ENCODE data around the gene CPNE4.

The CPNE4 gene

GRCh38 chr3:132009241-132009640 lies 25.6 kb downstream of the CPNE4 start:
- DNase-seq (ENCODE audit: low spot score), result no peak

GRCh38 chr3:132008837-132009236 lies 26.0 kb downstream of the CPNE4 start:
- Histone ChIP-seq H3K27ac (ENCODE audit: poor library complexity, severe bottlenecking) (no peak overlapping the region), H3K27me3 (ENCODE audit: insufficient read depth, poor library complexity, severe bottlenecking) (no peaks in the 10 kb centered on the region), H3K9me3 (ENCODE audit: severe bottlenecking) (no peaks in the 10 kb centered on the region), H3K4me1 (ENCODE audit: insufficient read depth, poor library complexity, severe bottlenecking) (no peaks in the 10 kb centered on the region), H3K36me3 (ENCODE audit: low read depth) (no peaks in the 10 kb centered on the region), H3K4me3 (ENCODE audit: severe bottlenecking) (no peak overlapping the region)
- no peak for TF ChIP-seq CTCF (IDR thresholded peaks at IDR 0.05; ENCODE audit: poor library complexity, severe bottlenecking)
- DNase-seq (ENCODE audit: low spot score) (no peak), ATAC-seq (ENCODE audit: low read depth) (no peak)

More at GRCh38 chr3:132009241-132009640, 25.6 kb downstream of the CPNE4 start:
- H3K4me3 ChIP-seq (ENCODE audit: severe bottlenecking), result no peak overlapping the region
- TF ChIP-seq CTCF (IDR thresholded peaks at IDR 0.05; ENCODE audit: poor library complexity, severe bottlenecking), result no peak
- no peaks in the 10 kb centered on the region for H3K4me1 ChIP-seq (ENCODE audit: insufficient read depth, poor library complexity, severe bottlenecking)
- H3K27me3 ChIP-seq (ENCODE audit: insufficient read depth, poor library complexity, severe bottlenecking), result peaks cover 3% of the 10 kb centered on the region
- H3K36me3 ChIP-seq (ENCODE audit: low read depth), result no peaks in the 10 kb centered on the region
- no peak overlapping the region for H3K27ac ChIP-seq (ENCODE audit: poor library complexity, severe bottlenecking)
- no peaks in the 10 kb centered on the region for H3K9me3 ChIP-seq (ENCODE audit: severe bottlenecking)
- ATAC-seq (ENCODE audit: low read depth), result no peak

GRCh38 chr3:132007617-132008016 lies 27.2 kb downstream of the CPNE4 start:
- Histone ChIP-seq H3K27ac (ENCODE audit: poor library complexity, severe bottlenecking) (no peak overlapping the region), H3K4me3 (ENCODE audit: severe bottlenecking) (no peak overlapping the region), H3K27me3 (ENCODE audit: insufficient read depth, poor library complexity, severe bottlenecking) (no peaks in the 10 kb centered on the region), H3K9me3 (ENCODE audit: severe bottlenecking) (no peaks in the 10 kb centered on the region), H3K36me3 (ENCODE audit: low read depth) (no peaks in the 10 kb centered on the region), H3K4me1 (ENCODE audit: insufficient read depth, poor library complexity, severe bottlenecking) (no peaks in the 10 kb centered on the region)
- no peak for ATAC-seq (ENCODE audit: low read depth)
- DNase-seq (ENCODE audit: low spot score), result no peak
- TF ChIP-seq CTCF (IDR thresholded peaks at IDR 0.05; ENCODE audit: poor library complexity, severe bottlenecking), result no peak

- H3K4me1 ChIP-seq (ENCODE audit: insufficient read depth, poor library complexity, severe bottlenecking), result no peaks in the 10 kb centered on the region
- DNase-seq (ENCODE audit: low spot score) (no peak), ATAC-seq (ENCODE audit: low read depth) (0 out of 3 replicates have a peak, but pooled peaks have one; percentile 41)
- H3K9me3 ChIP-seq (ENCODE audit: severe bottlenecking), result no peaks in the 10 kb centered on the region
- H3K27ac ChIP-seq (ENCODE audit: poor library complexity, severe bottlenecking), result no peak overlapping the region
- TF ChIP-seq CTCF (IDR thresholded peaks at IDR 0.05; ENCODE audit: poor library complexity, severe bottlenecking), result peak; percentile 72
- H3K36me3 ChIP-seq (ENCODE audit: low read depth), result no peaks in the 10 kb centered on the region
- no peak overlapping the region for H3K4me3 ChIP-seq (ENCODE audit: severe bottlenecking)
- no peaks in the 10 kb centered on the region for H3K27me3 ChIP-seq (ENCODE audit: insufficient read depth, poor library complexity, severe bottlenecking)
These were observed 28.1 kb downstream of the CPNE4 start for GRCh38 chr3:132006605-132007204.

GRCh38 chr3:132004571-132004970 lies 30.2 kb downstream of the CPNE4 start:
- ATAC-seq (ENCODE audit: low read depth) (no peak), DNase-seq (ENCODE audit: low spot score) (no peak)
- TF ChIP-seq CTCF (IDR thresholded peaks at IDR 0.05; ENCODE audit: poor library complexity, severe bottlenecking), result no peak
- Histone ChIP-seq H3K27ac (ENCODE audit: poor library complexity, severe bottlenecking) (no peak overlapping the region), H3K9me3 (ENCODE audit: severe bottlenecking) (no peaks in the 10 kb centered on the region), H3K4me3 (ENCODE audit: severe bottlenecking) (no peak overlapping the region), H3K27me3 (ENCODE audit: insufficient read depth, poor library complexity, severe bottlenecking) (no peaks in the 10 kb centered on the region), H3K36me3 (ENCODE audit: low read depth) (no peaks in the 10 kb centered on the region), H3K4me1 (ENCODE audit: insufficient read depth, poor library complexity, severe bottlenecking) (no peaks in the 10 kb centered on the region)
